AG09319 (cell line): ENCODE measurements around the gene OR1J1.

Experiments
- DNase-seq: peaks from one replicate; pipeline ENCODE4 v3.0.0-alpha.2; 2010; ENCODE audit warnings: low read depth; ENCODE audit errors: extremely low read depth
- TF ChIP-seq, protein P1 (sequence below): IDR thresholded peaks from 2 replicates; pipeline ENCODE4 v1.5.1; 2011; ENCODE audit warnings: low read depth, mild to moderate bottlenecking, inconsistent platforms, low read length, moderate library complexity

The OR1J1 gene, protein sequence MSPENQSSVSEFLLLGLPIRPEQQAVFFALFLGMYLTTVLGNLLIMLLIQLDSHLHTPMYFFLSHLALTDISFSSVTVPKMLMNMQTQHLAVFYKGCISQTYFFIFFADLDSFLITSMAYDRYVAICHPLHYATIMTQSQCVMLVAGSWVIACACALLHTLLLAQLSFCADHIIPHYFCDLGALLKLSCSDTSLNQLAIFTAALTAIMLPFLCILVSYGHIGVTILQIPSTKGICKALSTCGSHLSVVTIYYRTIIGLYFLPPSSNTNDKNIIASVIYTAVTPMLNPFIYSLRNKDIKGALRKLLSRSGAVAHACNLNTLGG

DNA sequence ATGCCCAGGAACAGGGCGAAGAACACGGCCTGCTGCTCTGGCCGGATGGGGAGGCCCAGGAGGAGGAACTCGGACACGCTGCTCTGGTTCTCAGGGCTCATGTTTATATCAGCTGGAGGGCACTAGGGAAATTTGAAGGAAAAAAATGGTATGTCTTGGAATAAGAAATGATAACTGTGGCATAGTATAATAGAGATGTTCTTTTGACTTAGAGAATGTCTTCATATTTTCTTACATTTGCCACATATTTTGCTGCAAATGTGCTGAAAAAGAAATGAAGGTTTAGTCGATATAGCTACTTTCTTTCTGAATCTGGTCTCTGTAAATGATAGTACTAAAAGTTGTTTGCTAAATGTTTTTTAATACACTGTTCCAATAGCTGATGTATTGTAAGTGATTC lies at the start of gene OR1J1:
TSS of gene OR1J1 (minus strand) at position 101 of the 400 bp plus-strand sequence. CDS start at position 101, 0 bp downstream.
- no peak for DNase-seq
- TF ChIP-seq, protein P1, sequence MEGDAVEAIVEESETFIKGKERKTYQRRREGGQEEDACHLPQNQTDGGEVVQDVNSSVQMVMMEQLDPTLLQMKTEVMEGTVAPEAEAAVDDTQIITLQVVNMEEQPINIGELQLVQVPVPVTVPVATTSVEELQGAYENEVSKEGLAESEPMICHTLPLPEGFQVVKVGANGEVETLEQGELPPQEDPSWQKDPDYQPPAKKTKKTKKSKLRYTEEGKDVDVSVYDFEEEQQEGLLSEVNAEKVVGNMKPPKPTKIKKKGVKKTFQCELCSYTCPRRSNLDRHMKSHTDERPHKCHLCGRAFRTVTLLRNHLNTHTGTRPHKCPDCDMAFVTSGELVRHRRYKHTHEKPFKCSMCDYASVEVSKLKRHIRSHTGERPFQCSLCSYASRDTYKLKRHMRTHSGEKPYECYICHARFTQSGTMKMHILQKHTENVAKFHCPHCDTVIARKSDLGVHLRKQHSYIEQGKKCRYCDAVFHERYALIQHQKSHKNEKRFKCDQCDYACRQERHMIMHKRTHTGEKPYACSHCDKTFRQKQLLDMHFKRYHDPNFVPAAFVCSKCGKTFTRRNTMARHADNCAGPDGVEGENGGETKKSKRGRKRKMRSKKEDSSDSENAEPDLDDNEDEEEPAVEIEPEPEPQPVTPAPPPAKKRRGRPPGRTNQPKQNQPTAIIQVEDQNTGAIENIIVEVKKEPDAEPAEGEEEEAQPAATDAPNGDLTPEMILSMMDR, result no peak

DNA sequence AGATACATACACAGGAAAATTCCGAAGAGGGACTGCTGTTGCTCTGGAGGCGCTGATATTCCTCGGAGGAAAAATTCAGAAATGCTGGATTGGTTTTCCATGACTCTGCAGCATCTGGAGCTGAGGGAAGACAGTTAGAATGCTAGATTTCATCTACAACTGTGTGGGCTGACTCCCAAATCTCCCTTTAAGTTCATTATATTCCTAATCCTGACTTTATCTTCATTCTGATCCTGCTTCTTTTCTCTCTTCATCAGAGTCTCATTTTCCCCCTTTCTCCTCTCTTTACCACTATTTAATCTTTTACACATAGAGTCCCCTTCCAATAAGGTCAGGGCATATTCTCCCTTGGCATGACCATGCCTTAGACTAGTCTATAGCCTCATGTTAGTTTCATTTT lies 49.5 kb upstream of the OR1J1 start, which contains the start of gene OR1N1:
TSS of gene OR1N1 (minus strand) at position 101 of the 400 bp plus-strand sequence. CDS start at position 101, 0 bp downstream.
- DNase-seq, result no peak
- TF ChIP-seq, protein P1, result no peak

DNA sequence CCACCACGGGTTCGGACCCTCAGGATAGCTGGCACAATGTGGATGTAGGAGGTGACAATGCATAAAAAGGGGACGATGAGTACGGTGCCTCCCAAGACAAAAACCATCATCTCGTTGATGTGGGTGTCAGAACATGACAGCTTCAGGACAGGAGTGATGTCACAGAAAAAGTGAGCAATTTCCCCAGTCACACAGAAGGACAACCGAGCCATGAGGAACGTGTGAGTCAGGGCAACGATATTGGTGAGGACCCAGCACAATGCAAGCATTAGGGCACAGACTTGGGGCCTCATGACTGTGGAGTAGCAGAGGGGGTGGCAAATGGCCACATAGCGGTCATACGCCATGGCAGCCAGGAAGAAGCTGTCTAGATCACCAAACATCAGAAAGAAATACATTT lies 48.9 kb upstream of the OR1J1 start:
- TF ChIP-seq, protein P1, result no peak
- no peak for DNase-seq

DNA sequence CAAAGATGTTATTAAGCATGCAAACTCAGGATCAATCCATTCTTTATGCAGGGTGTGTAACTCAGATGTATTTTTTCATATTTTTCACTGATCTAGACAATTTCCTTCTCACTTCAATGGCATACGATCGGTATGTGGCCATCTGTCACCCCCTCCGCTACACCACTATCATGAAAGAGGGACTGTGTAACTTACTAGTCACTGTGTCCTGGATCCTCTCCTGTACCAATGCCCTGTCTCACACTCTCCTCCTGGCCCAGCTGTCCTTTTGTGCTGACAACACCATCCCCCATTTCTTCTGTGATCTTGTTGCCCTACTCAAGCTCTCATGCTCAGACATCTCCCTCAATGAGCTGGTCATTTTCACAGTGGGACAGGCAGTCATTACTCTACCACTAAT lies 41.6 kb upstream of the OR1J1 start:
- TF ChIP-seq, protein P1, result no peak
- DNase-seq, result no peak

DNA sequence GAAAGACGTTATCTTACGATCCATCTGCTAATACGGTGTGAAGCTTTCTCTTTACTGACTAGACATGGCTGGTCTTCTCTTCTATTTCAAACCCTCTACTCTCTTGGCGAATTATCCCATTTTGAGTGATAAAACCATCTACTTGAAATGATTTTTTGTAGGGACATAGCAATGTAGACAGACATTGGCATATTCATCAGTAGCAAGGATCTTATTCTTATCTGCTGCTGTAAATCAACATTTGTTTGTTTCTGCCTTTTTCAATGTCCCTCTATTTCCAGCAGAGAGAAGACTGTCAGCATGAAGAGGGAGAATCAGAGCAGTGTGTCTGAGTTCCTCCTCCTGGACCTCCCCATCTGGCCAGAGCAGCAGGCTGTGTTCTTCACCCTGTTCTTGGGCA lies 41.1 kb upstream of the OR1J1 start, which contains the start of gene OR1J4:
TSS of gene OR1J4 (plus strand) at position 301 of the 400 bp plus-strand sequence. CDS start at position 301, 0 bp downstream.
- no peak for DNase-seq
- TF ChIP-seq, protein P1, result no peak

DNA sequence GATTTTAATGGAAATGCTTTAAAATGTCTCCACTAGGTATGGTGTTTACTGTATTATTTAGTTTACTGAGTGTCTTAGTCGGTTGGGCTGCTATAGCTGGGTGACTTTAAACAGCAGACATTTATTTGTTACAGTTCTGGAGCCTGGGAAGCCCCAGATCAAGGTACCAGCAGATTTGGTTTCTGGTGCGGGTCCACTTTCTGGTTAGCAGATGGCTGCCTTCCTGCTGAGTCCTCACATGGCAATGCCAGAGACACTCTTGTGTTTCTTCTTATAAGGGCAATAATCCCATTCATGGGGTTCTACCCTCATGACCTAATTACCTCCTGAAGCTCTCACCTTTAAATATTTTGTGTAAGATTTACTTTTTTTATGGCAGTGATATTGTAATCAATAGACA lies 40.5 kb upstream of the OR1J1 start:
- DNase-seq, result no peak
- TF ChIP-seq, protein P1, result no peak

DNA sequence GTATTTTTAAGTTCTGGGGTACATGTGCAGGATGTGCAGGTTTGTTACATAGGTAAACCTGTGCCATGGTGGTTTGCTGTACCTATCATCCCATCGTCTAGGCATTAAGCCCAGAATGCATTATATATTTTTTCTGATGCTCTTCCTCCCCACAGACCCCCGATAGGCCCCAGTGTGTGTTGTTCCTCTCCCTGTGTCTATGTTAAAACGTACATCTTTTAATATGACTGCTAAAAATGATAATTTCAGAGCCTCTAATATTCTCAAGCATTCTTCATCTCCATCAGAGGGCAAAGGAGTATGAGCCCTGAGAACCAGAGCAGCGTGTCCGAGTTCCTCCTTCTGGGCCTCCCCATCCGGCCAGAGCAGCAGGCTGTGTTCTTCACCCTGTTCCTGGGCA lies 32.8 kb upstream of the OR1J1 start, which contains the start of gene OR1J2:
TSS of gene OR1J2 (plus strand) at position 301 of the 400 bp plus-strand sequence. CDS start at position 301, 0 bp downstream.
- TF ChIP-seq, protein P1, result no peak
- no peak for DNase-seq
